ENCODE results near the gene STPG2. TPM values are rescaled to one million over a fixed set of nuclear protein-coding genes. Genes with fewer than 3 reads are reported as not detected.

The STPG2 gene
- total RNA-seq, 5 donors from 2014 or later (not counting 1 experiment from before 2014, with no cell fraction given): 0.19 to 0.35 (median 0.26) TPM; not detected in 2

GRCh38 chr4:98081936-98082335 lies 61.3 kb downstream of the STPG2 start:
- Histone ChIP-seq H3K4me3 (ENCODE audit: control insufficient read depth in 1 of 2, extremely low read depth in 1 of 2, low read length in 1 of 2) (no peak overlapping the region), H3K27ac (ENCODE audit: low read length) (no peak overlapping the region), H3K27me3 (replicated peaks in 1 of 2; ENCODE audit: control insufficient read depth in 2 of 2, extremely low read depth in 1 of 2, insufficient read depth in 2 of 2, low read length in 1 of 2) (no peaks in the 10 kb centered on the region), H3K36me3 (ENCODE audit: control insufficient read depth in 2 of 2, extremely low read depth in 1 of 2, insufficient read depth in 1 of 2, low read length in 1 of 2) (no peaks in the 10 kb centered on the region), H3K4me1 (ENCODE audit: control insufficient read depth in 1 of 2, extremely low read depth in 1 of 2, insufficient read depth in 2 of 2, low read length in 2 of 2) (no peaks in the 10 kb centered on the region), H3K9me3 (no peaks in the 10 kb centered on the region)
- H3K4me3 Mint-ChIP-seq: no peak overlapping the region
- H3K9me3 Mint-ChIP-seq: peaks cover 0 to 4% (median 0%) of the 10 kb centered on the region in 3 donors
- no peaks in the 10 kb centered on the region for H3K36me3 Mint-ChIP-seq
- peaks cover 0 to 3% of the 10 kb centered on the region in 2 donors for H3K27me3 Mint-ChIP-seq
- no peaks in the 10 kb centered on the region for H3K4me1 Mint-ChIP-seq
- POLR2A ChIA-PET: no interaction called here
- DNase-seq: no peak
- ATAC-seq (replicated peaks in 1 of 4): no peak
- CTCF ChIA-PET: no interaction called here
- H3K27ac Mint-ChIP-seq: no peak overlapping the region
- no CpG with 5 or more reads among the region's 2 CpGs for WGBS (ENCODE audit: insufficient coverage)

DNA sequence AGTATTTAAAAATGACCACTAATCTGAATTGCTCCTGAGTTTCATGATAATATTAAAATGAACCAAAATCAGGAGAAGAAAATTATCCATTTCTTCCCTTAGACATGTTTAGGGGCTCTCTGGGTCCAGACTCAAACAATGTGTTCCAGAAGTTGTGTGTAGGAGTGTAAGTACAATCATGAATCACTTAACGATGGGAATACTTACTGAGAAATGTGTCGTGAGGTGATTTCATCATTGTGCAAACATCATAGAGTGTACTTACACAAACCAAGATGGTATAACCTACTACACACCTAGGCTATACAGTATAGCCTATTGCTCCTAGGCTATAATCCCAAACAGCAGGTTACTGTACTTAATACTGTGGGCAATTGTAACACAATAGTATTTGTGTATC lies 74.8 kb downstream of the STPG2 start:
- no peak overlapping the region for H3K27ac Mint-ChIP-seq
- ATAC-seq (replicated peaks in 1 of 4) (no peak), DNase-seq (no peak)
- no peaks in the 10 kb centered on the region for H3K27me3 Mint-ChIP-seq
- POLR2A ChIA-PET: no interaction called here
- H3K4me1 Mint-ChIP-seq: no peaks in the 10 kb centered on the region
- Histone ChIP-seq H3K4me1 (ENCODE audit: control insufficient read depth in 1 of 2, extremely low read depth in 1 of 2, insufficient read depth in 2 of 2, low read length in 2 of 2) (no peaks in the 10 kb centered on the region), H3K27me3 (replicated peaks in 1 of 2; ENCODE audit: control insufficient read depth in 2 of 2, extremely low read depth in 1 of 2, insufficient read depth in 2 of 2, low read length in 1 of 2) (no peaks in the 10 kb centered on the region), H3K27ac (ENCODE audit: low read length) (no peak overlapping the region), H3K4me3 (ENCODE audit: control insufficient read depth in 1 of 2, extremely low read depth in 1 of 2, low read length in 1 of 2) (no peak overlapping the region), H3K36me3 (ENCODE audit: control insufficient read depth in 2 of 2, extremely low read depth in 1 of 2, insufficient read depth in 1 of 2, low read length in 1 of 2) (no peaks in the 10 kb centered on the region), H3K9me3 (no peaks in the 10 kb centered on the region)
- CTCF ChIA-PET: no interaction called here
- peaks cover 0 to 7% (median 0%) of the 10 kb centered on the region in 3 donors for H3K9me3 Mint-ChIP-seq
- H3K36me3 Mint-ChIP-seq: no peaks in the 10 kb centered on the region
- WGBS (ENCODE audit: insufficient coverage): no CpG with 5 or more reads among the region's 2 CpGs
- H3K4me3 Mint-ChIP-seq: no peak overlapping the region

DNA sequence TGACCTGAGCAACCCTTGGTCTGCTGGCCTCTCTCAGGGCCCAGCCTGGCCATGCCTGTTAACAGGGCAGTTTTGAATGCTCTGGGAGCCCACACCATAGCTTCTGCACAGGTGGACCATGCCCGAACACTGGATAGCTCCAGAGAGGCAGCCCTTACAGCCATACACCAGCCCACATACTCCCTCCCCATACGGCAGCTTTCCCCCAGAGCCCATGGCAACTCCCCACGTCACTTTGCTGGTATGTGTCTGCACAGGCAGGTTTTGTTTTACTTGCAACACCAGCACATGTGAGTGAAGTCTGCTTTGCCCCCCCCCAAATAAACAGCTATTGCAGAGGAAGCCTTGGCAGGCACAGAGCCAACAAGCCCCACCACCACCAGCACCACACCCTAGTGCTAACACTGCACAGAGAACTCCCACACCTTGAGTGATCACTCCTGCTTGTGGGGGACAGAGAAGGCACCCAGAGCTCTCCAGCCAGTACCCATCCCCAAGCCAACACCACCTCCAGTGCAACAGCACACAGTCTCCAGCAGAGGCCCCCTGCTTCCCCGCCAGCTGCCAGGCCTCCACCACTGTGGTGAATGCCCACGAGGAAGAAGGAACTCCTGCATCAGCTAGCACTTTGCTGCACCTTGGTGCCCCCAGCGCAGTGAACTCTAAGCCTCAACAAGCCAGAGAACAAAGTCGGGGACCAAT lies 87.3 kb downstream of the STPG2 start:
- H3K27ac ChIP-seq (ENCODE audit: low read length): no peak overlapping the region
- CTCF ChIA-PET: interaction anchor here (0.6 to 0.7 kb wide), 2 partner anchors 87 to 1930 kb away, joined by 4 to 6 read pairs; no protein-coding TSS in a partner anchor
- no peak overlapping the region for H3K27ac Mint-ChIP-seq
- DNase-seq (no peak), ATAC-seq (replicated peaks in 1 of 4) (no peak)
- H3K4me1 Mint-ChIP-seq: no peaks in the 10 kb centered on the region
- no peak overlapping the region for H3K4me3 Mint-ChIP-seq
- H3K27me3 ChIP-seq (replicated peaks in 1 of 2; ENCODE audit: control insufficient read depth in 2 of 2, extremely low read depth in 1 of 2, insufficient read depth in 2 of 2, low read length in 1 of 2): peaks cover 0 to 12% of the 10 kb centered on the region in 2 experiments
- H3K36me3 Mint-ChIP-seq: peaks cover 3% of the 10 kb centered on the region
- no peaks in the 10 kb centered on the region for H3K36me3 ChIP-seq (ENCODE audit: control insufficient read depth in 2 of 2, extremely low read depth in 1 of 2, insufficient read depth in 1 of 2, low read length in 1 of 2)
- H3K27me3 Mint-ChIP-seq: peaks cover 3 to 4% of the 10 kb centered on the region in 2 donors
- H3K9me3 Mint-ChIP-seq: peaks cover 15 to 27% (median 27%) of the 10 kb centered on the region in 3 donors
- 81% methylated on average over 7 of the region's 7 CpGs for WGBS (ENCODE audit: insufficient coverage)
- H3K4me1 ChIP-seq (ENCODE audit: control insufficient read depth in 1 of 2, extremely low read depth in 1 of 2, insufficient read depth in 2 of 2, low read length in 2 of 2): no peaks in the 10 kb centered on the region
- H3K9me3 ChIP-seq: no peaks in the 10 kb centered on the region
- POLR2A ChIA-PET: no interaction called here
- H3K4me3 ChIP-seq (ENCODE audit: control insufficient read depth in 1 of 2, extremely low read depth in 1 of 2, low read length in 1 of 2): no peak overlapping the region

DNA sequence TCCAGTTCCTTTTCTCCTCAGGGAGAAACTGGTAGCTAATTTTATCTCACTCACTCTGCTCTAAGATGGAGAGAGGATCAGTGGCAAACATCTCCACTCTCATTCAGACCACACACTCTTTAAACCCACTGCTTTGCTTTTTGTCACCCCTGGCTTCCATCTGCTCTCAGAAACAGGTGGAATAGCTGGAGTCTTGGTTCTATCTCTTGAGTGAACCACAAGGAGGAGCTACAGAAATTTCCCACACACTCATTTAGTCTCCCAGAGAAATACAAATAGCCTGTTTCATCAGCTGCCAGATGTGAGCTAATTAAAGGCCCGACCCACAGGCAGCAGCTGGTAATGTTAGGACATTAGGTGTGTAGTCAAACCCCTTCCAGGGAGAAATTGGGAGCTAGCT lies 96.6 kb downstream of the STPG2 start:
- CTCF ChIA-PET: interaction anchor here in 1 of 2 donors (0.8 kb wide), 1 partner anchor 46 kb away, joined by 3 read pairs; no protein-coding TSS in a partner anchor
- H3K27ac ChIP-seq (ENCODE audit: low read length): no peak overlapping the region
- peaks cover 0 to 8% (median 0%) of the 10 kb centered on the region in 3 donors for H3K9me3 Mint-ChIP-seq
- DNase-seq (no peak), ATAC-seq (replicated peaks in 1 of 4) (no peak)
- H3K4me3 Mint-ChIP-seq: no peak overlapping the region
- no peaks in the 10 kb centered on the region for H3K36me3 Mint-ChIP-seq
- no peaks in the 10 kb centered on the region for H3K4me1 Mint-ChIP-seq
- H3K4me1 ChIP-seq (ENCODE audit: control insufficient read depth in 1 of 2, extremely low read depth in 1 of 2, insufficient read depth in 2 of 2, low read length in 2 of 2): no peaks in the 10 kb centered on the region
- WGBS (ENCODE audit: insufficient coverage): no CpG with 5 or more reads among the region's 1 CpG
- no peak overlapping the region for H3K4me3 ChIP-seq (ENCODE audit: control insufficient read depth in 1 of 2, extremely low read depth in 1 of 2, low read length in 1 of 2)
- H3K27me3 ChIP-seq (replicated peaks in 1 of 2; ENCODE audit: control insufficient read depth in 2 of 2, extremely low read depth in 1 of 2, insufficient read depth in 2 of 2, low read length in 1 of 2): no peaks in the 10 kb centered on the region
- no peak overlapping the region for H3K27ac Mint-ChIP-seq
- no peaks in the 10 kb centered on the region for H3K9me3 ChIP-seq
- no peaks in the 10 kb centered on the region for H3K36me3 ChIP-seq (ENCODE audit: control insufficient read depth in 2 of 2, extremely low read depth in 1 of 2, insufficient read depth in 1 of 2, low read length in 1 of 2)
- peaks cover 4 to 5% of the 10 kb centered on the region in 2 donors for H3K27me3 Mint-ChIP-seq
- POLR2A ChIA-PET: no interaction called here

- no peak overlapping the region for H3K4me3 ChIP-seq (ENCODE audit: control insufficient read depth in 1 of 2, extremely low read depth in 1 of 2, low read length in 1 of 2)
- 60% methylated on average over 1 of the region's 1 CpG for WGBS (ENCODE audit: insufficient coverage)
- Mint-ChIP-seq H3K9me3 (peaks cover 3 to 15% (median 15%) of the 10 kb centered on the region in 3 donors), H3K27ac (no peak overlapping the region), H3K4me1 (no peaks in the 10 kb centered on the region), H3K36me3 (no peaks in the 10 kb centered on the region), H3K27me3 (peaks cover 0 to 1% of the 10 kb centered on the region in 2 donors), H3K4me3 (no peak overlapping the region)
- no peak for DNase-seq
- H3K27ac ChIP-seq (ENCODE audit: low read length): no peak overlapping the region
- ATAC-seq (replicated peaks in 1 of 4): no peak
- H3K36me3 ChIP-seq (ENCODE audit: control insufficient read depth in 2 of 2, extremely low read depth in 1 of 2, insufficient read depth in 1 of 2, low read length in 1 of 2): no peaks in the 10 kb centered on the region
- ChIA-PET POLR2A (no interaction called here), CTCF (no interaction called here)
- H3K9me3 ChIP-seq: no peaks in the 10 kb centered on the region
- H3K4me1 ChIP-seq (ENCODE audit: control insufficient read depth in 1 of 2, extremely low read depth in 1 of 2, insufficient read depth in 2 of 2, low read length in 2 of 2): no peaks in the 10 kb centered on the region
- peaks cover 0 to 2% of the 10 kb centered on the region in 2 experiments for H3K27me3 ChIP-seq (replicated peaks in 1 of 2; ENCODE audit: control insufficient read depth in 2 of 2, extremely low read depth in 1 of 2, insufficient read depth in 2 of 2, low read length in 1 of 2)
Observed at GRCh38 chr4:98030059-98030458, 113.2 kb downstream of the STPG2 start.

GRCh38 chr4:98027827-98028226 lies 115.4 kb downstream of the STPG2 start:
- POLR2A ChIA-PET: no interaction called here
- no peaks in the 10 kb centered on the region for H3K36me3 ChIP-seq (ENCODE audit: control insufficient read depth in 2 of 2, extremely low read depth in 1 of 2, insufficient read depth in 1 of 2, low read length in 1 of 2)
- H3K4me1 ChIP-seq (ENCODE audit: control insufficient read depth in 1 of 2, extremely low read depth in 1 of 2, insufficient read depth in 2 of 2, low read length in 2 of 2): no peaks in the 10 kb centered on the region
- ATAC-seq (replicated peaks in 1 of 4) (no peak), DNase-seq (no peak)
- H3K27ac Mint-ChIP-seq: no peak overlapping the region
- WGBS (ENCODE audit: insufficient coverage): no CpG with 5 or more reads among the region's 2 CpGs
- no peak overlapping the region for H3K27ac ChIP-seq (ENCODE audit: low read length)
- no peaks in the 10 kb centered on the region for H3K9me3 ChIP-seq
- H3K27me3 Mint-ChIP-seq: peaks cover 0 to 1% of the 10 kb centered on the region in 2 donors
- no peak overlapping the region for H3K4me3 ChIP-seq (ENCODE audit: control insufficient read depth in 1 of 2, extremely low read depth in 1 of 2, low read length in 1 of 2)
- peaks cover 3 to 18% (median 14%) of the 10 kb centered on the region in 3 donors for H3K9me3 Mint-ChIP-seq
- H3K4me1 Mint-ChIP-seq: no peaks in the 10 kb centered on the region
- CTCF ChIA-PET: no interaction called here
- H3K27me3 ChIP-seq (replicated peaks in 1 of 2; ENCODE audit: control insufficient read depth in 2 of 2, extremely low read depth in 1 of 2, insufficient read depth in 2 of 2, low read length in 1 of 2): peaks cover 0 to 3% of the 10 kb centered on the region in 2 experiments
- no peak overlapping the region for H3K4me3 Mint-ChIP-seq
- H3K36me3 Mint-ChIP-seq: no peaks in the 10 kb centered on the region

Measured in T-cell (primary cell).